ENCODE results near the gene PARN.

Gene PARN

GRCh38 chr16:14668556-14669223 is 38.6 kb upstream of the PARN start:
- no peak for DNase-seq (ENCODE audit: low read depth, low spot score)
- in situ Hi-C loops (cut with HindIII; ENCODE audit: low sequenced_read_pairs), result no loop called here
- TF ChIP-seq CTCF (IDR thresholded peaks at IDR 0.05; ENCODE audit: low read depth, low read length), result no peak
- no peak overlapping the region for H3K4me3 ChIP-seq (ENCODE audit: low read depth, low read length)

DNA sequence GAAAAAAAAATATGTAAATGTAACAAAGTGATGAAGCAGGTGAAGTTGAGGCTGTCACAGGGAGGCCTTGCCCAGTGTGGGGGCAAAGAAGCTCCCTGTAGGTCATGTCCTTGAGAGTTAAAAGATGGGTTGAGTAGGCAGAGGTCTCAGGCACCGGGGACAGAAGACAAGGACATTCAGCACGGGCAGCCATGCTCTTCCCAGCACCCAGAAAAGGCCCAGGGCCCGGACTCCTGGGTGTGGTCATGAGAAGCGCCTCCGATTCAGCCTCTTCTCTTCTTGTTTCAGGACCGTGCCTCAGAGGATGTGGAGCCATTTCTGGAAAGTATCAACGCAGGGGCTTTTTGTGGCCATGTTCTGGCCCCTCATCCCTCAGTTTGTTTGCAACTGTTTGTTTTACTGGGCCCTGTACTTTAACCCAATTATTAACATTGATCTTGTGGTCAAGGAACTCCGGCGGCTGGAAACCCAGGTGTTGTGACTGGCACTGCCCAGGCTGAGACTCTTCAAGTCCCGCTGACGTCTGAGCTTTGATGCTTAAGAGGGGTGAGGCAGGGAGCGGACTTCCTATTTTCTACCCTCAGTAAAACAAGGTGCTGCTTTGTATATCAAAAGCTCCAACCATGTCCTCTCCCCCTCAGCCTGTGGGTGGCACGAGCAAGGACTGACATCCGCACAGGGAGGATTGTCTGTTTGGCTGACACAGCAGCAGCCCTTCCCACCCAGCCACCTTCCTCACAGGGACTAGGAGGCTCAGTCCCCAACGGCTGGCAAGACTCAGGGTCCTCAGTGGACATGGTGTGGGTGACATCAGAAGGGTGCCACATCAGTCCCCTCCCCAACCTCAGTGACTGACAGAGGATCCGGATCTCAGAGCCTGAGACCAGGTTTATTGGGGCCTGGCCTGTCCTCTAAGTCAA is 37.5 kb upstream of the PARN start:
- DNase-seq (ENCODE audit: low read depth, low spot score), result no peak
- H3K4me3 ChIP-seq (ENCODE audit: low read depth, low read length), result no peak overlapping the region
- no peak for TF ChIP-seq CTCF (IDR thresholded peaks at IDR 0.05; ENCODE audit: low read depth, low read length)
- in situ Hi-C loops (cut with HindIII; ENCODE audit: low sequenced_read_pairs), result no loop called here

GRCh38 chr16:14658063-14658462 is 28.0 kb upstream of the PARN start:
- DNase-seq (ENCODE audit: low read depth, low spot score), result no peak
- in situ Hi-C loops (cut with HindIII; ENCODE audit: low sequenced_read_pairs), result no loop called here
- H3K4me3 ChIP-seq (ENCODE audit: low read depth, low read length), result no peak overlapping the region
- no peak for TF ChIP-seq CTCF (IDR thresholded peaks at IDR 0.05; ENCODE audit: low read depth, low read length)

DNA sequence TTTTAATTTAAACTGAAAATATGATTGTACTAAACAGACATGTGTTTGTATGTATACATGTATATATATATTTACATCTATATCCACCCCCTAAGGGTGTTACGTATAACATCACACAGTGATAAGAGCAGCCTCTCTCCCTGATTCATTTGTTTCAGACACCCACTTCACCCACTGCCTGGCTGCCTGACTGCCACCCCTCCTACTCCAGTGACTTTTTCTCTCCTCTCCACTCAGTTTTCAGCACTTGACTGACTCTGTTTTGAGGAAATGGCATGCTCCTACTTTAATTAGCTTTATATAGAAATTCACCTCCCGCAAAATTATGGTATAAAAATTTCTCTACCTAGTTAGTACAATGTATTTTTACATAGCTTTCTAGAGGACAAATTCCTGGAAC is 22.7 kb upstream of the PARN start:
- H3K4me3 ChIP-seq (ENCODE audit: low read depth, low read length), result no peak overlapping the region
- in situ Hi-C loops (cut with HindIII; ENCODE audit: low sequenced_read_pairs), result no loop called here
- DNase-seq (ENCODE audit: low read depth, low spot score), result no peak
- TF ChIP-seq CTCF (IDR thresholded peaks at IDR 0.05; ENCODE audit: low read depth, low read length), result no peak

GRCh38 chr16:14650629-14651028 is 20.6 kb upstream of the PARN start:
- H3K4me3 ChIP-seq (ENCODE audit: low read depth, low read length), result no peak overlapping the region
- no peak for TF ChIP-seq CTCF (IDR thresholded peaks at IDR 0.05; ENCODE audit: low read depth, low read length)
- no peak for DNase-seq (ENCODE audit: low read depth, low spot score)
- in situ Hi-C loops (cut with HindIII; ENCODE audit: low sequenced_read_pairs), result no loop called here

DNA sequence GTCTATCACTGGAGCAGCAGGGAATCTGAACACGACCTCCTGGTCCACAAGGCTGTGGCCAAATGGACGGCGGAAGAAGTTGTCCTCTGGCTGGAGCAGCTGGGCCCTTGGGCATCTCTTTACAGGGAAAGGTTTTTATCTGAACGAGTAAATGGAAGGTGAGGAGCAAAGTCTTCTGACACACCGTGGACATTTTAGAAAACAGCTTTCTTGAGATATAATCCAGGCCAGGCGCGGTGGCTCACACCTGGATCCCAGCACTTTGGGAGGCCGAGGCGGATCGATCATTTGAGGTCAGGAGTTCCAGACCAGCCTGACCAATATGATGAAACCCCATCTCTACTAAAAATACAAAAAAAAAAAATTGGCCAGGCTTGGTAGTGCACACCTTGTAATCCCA is 19.8 kb upstream of the PARN start:
- in situ Hi-C loops (cut with HindIII; ENCODE audit: low sequenced_read_pairs), result no loop called here
- DNase-seq (ENCODE audit: low read depth, low spot score), result no peak
- H3K4me3 ChIP-seq (ENCODE audit: low read depth, low read length), result no peak overlapping the region
- no peak for TF ChIP-seq CTCF (IDR thresholded peaks at IDR 0.05; ENCODE audit: low read depth, low read length)

Measured in astrocyte of the spinal cord (primary cell).